ENCODE data around the gene NDUFS2. TPM values are rescaled to one million over a fixed set of nuclear protein-coding genes. Genes with fewer than 3 reads are reported as not detected.

Gene NDUFS2
- total RNA-seq, 2 donors from 2014 or later: 115 to 126 TPM

Other genes with a start within 250 kb of the NDUFS2 start
- not detected for gene ITLN2, start 247.6 kb upstream of the NDUFS2 start, total RNA-seq
- 10 to 100 TPM; 26.0 to 63.6 TPM for gene F11R, start 181.2 kb upstream of the NDUFS2 start, total RNA-seq
- 10 to 100 TPM; 59.3 to 66.8 TPM for gene TSTD1, start 163.4 kb upstream of the NDUFS2 start, total RNA-seq
- 10 to 100 TPM; 50.8 to 90.6 TPM for gene USF1, start 156.4 kb upstream of the NDUFS2 start, total RNA-seq
- gene ARHGAP30, start 132.5 kb upstream of the NDUFS2 start, total RNA-seq: 100 to 1,000 TPM; 116 to 180 TPM
- gene NECTIN4, start 112.8 kb upstream of the NDUFS2 start, total RNA-seq: under 1 TPM in 1 of 2 donors, not detected in 1; 0.16 TPM
- 1 to 10 TPM in 1 of 2 donors, not detected in 1; 2.2 TPM for gene KLHDC9, start 104.0 kb upstream of the NDUFS2 start, total RNA-seq
- 100 to 1,000 TPM in 1 of 2 donors, 10 to 100 TPM in 1; 95.3 to 156 TPM for gene PFDN2, start 84.3 kb upstream of the NDUFS2 start, total RNA-seq
- gene NIT1, start 84.3 kb upstream of the NDUFS2 start, total RNA-seq: 10 to 100 TPM; 59.0 to 82.9 TPM
- gene DEDD, start 69.7 kb upstream of the NDUFS2 start, total RNA-seq: 10 to 100 TPM; 40.1 to 41.8 TPM
- gene UFC1, start 48.4 kb upstream of the NDUFS2 start, total RNA-seq: 100 to 1,000 TPM in 1 of 2 donors, 10 to 100 TPM in 1; 95.8 to 239 TPM
- gene USP21, start 42.9 kb upstream of the NDUFS2 start, total RNA-seq: 10 to 100 TPM; 30.3 to 60.3 TPM
- 10 to 100 TPM; 28.2 to 41.0 TPM for gene PPOX, start 35.9 kb upstream of the NDUFS2 start, total RNA-seq
- 10 to 100 TPM; 39.0 to 92.4 TPM for gene B4GALT3, start 24.9 kb upstream of the NDUFS2 start, total RNA-seq
- 1 to 10 TPM; 2.7 to 4.2 TPM for gene ADAMTS4, start 3.3 kb upstream of the NDUFS2 start, total RNA-seq
- gene FCER1G, start 12.9 kb downstream of the NDUFS2 start, total RNA-seq: 1 to 10 TPM in 1 of 2 donors, under 1 TPM in 1; 0.49 to 7.4 TPM
- not detected for gene APOA2, start 21.3 kb downstream of the NDUFS2 start, total RNA-seq
- gene TOMM40L, start 23.7 kb downstream of the NDUFS2 start, total RNA-seq: 10 to 100 TPM; 13.3 to 17.7 TPM
- gene NR1I3, start 35.8 kb downstream of the NDUFS2 start, total RNA-seq: not detected
- under 1 TPM in 1 of 2 donors, not detected in 1; 0.97 TPM for gene PCP4L1, start 56.4 kb downstream of the NDUFS2 start, total RNA-seq
- gene MPZ, start 107.6 kb downstream of the NDUFS2 start, total RNA-seq: 1 to 10 TPM; 6.4 to 7.1 TPM
- 100 to 1,000 TPM; 179 to 207 TPM for gene SDHC, start 112.0 kb downstream of the NDUFS2 start, total RNA-seq
- not detected for gene CFAP126, start 165.5 kb downstream of the NDUFS2 start, total RNA-seq

Data from activated naive CD4-positive, alpha-beta T cell treated with anti-CD3 and anti-CD28 coated beads, Interleukin-2, amount 50 U/mL, for 72 hours (primary cell).